BE2C (cell line): Measurements from ENCODE around the gene CENPH. TPM values are rescaled to one million over a fixed set of nuclear protein-coding genes. Genes with fewer than 3 reads are reported as not detected.
A peak's percentile ranks its signal among the peaks of the same experiment; 100 is the strongest.
"Not testable (repeated sequence)": the region's sequence is repeated elsewhere in the genome, so short reads cannot be mapped to it uniquely, and the experiment has no call there.

Experiments
- DNase-seq: peaks from one replicate; pipeline ENCODE4 v3.0.0-alpha.2; 2020
- H3K27me3 ChIP-seq: fragments of 250-450 bp; sonication (Bioruptor Pico); 2 replicates; pipeline ENCODE4 v1.5.1; 2020; ENCODE audit warnings: mild to moderate bottlenecking
- H3K36me3 ChIP-seq: fragments of 250-450 bp; sonication (Bioruptor Pico); 2 replicates; pipeline ENCODE4 v1.5.1; 2020; ENCODE audit warnings: mild to moderate bottlenecking
- H3K4me1 ChIP-seq: fragments of 250-450 bp; sonication (Bioruptor Pico); 2 replicates; pipeline ENCODE4 v1.5.1; 2020
- H3K4me3 ChIP-seq: 2 replicates; pipeline ENCODE4 v1.5.1; 2011; ENCODE audit warnings: low read depth, low read length
- H3K9me3 ChIP-seq: fragments of 250-450 bp; sonication (Bioruptor Pico); 2 replicates; pipeline ENCODE4 v1.5.1; 2020
- polyA plus RNA-seq: library from polyadenylated mRNA; unstranded; fragments of >200 nt; gene quantifications from one replicate; pipeline ENCODE4 v1.2.1, GENCODE V29; 2012; ENCODE audit warnings: low read depth, missing spikeins; ENCODE audit not compliant: insufficient read length, insufficient read depth
- TF ChIP-seq, protein P1 (sequence below): IDR thresholded peaks from 2 replicates; pipeline ENCODE4 v1.5.1; 2012; ENCODE audit warnings: mild to moderate bottlenecking, low read depth, low read length

CENPH gene
- polyA plus RNA-seq: 6.0 TPM

DNA sequence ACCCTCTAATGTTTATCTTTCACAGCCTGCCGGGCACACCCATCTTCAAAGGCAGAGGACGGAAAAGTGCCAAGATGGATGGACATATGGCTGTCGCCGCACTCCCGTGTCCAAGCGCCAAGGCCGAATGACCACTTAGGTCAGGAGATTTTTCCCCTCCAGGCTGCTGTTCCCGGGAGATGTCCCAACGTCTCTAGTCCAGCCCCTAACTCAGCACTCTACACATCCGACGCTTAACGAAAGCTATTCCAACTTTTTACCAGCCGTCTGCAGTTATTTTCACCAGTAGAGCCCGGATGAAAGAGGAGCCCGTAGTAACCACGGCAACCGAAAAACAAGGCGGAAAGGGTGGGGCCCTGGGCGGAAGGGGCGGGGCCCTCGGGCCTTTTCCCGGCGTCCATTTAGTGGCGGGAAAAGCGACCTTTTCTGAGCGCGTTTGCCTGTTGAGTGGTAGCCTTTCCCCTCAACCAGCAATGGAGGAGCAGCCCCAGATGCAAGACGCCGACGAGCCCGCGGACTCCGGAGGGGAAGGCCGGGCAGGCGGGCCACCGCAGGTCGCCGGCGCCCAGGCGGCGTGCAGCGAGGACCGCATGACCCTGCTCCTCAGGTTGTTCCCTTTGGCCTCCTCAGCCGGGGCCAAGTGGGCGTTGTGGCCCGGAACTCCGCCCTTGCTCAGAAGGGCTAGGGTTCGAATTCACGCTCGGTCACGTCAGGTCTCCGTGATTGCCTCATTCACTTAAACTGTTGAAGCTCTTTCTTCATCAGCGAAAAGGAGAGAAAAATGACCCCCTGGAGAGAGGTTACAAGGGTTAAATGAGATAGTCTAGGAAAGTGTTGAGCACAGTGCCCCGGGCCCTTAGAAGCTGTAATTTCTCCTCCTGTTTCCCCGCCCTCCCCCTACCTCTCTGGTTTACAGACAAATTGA lies at the start of gene CENPH:
Gene CENPH (plus strand): TSS at position 422 of the 925 bp plus-strand sequence. CDS start 52 bp downstream, at position 474.
- TF ChIP-seq, protein P1, sequence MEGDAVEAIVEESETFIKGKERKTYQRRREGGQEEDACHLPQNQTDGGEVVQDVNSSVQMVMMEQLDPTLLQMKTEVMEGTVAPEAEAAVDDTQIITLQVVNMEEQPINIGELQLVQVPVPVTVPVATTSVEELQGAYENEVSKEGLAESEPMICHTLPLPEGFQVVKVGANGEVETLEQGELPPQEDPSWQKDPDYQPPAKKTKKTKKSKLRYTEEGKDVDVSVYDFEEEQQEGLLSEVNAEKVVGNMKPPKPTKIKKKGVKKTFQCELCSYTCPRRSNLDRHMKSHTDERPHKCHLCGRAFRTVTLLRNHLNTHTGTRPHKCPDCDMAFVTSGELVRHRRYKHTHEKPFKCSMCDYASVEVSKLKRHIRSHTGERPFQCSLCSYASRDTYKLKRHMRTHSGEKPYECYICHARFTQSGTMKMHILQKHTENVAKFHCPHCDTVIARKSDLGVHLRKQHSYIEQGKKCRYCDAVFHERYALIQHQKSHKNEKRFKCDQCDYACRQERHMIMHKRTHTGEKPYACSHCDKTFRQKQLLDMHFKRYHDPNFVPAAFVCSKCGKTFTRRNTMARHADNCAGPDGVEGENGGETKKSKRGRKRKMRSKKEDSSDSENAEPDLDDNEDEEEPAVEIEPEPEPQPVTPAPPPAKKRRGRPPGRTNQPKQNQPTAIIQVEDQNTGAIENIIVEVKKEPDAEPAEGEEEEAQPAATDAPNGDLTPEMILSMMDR: no peak
- no peaks in the 10 kb centered on the region for H3K27me3 ChIP-seq
- peak within 1 kb of the TSS; percentile 85 for H3K4me3 ChIP-seq
- H3K36me3 ChIP-seq: peaks cover 12% of the 10 kb centered on the region
- H3K4me1 ChIP-seq: no peaks in the 10 kb centered on the region
- no peaks in the 10 kb centered on the region for H3K9me3 ChIP-seq
- peak; percentile 94 for DNase-seq

- not testable (repeated sequence) for DNase-seq, H3K4me3 ChIP-seq
These were observed 49.1 kb upstream of the CENPH start for GRCh38 chr5:69140239-69140638.

GRCh38 chr5:69140827-69141226 lies 48.6 kb upstream of the CENPH start:
- Histone ChIP-seq H3K27me3 (no peaks in the 10 kb centered on the region), H3K9me3 (no peaks in the 10 kb centered on the region), H3K4me3 (no peak overlapping the region), H3K36me3 (no peaks in the 10 kb centered on the region), H3K4me1 (no peaks in the 10 kb centered on the region)
- TF ChIP-seq, protein P1: no peak
- no peak for DNase-seq

More at GRCh38 chr5:69140239-69140638, 49.1 kb upstream of the CENPH start:
- not testable (repeated sequence) for H3K4me1 ChIP-seq, H3K27me3 ChIP-seq, H3K36me3 ChIP-seq, H3K9me3 ChIP-seq

DNA sequence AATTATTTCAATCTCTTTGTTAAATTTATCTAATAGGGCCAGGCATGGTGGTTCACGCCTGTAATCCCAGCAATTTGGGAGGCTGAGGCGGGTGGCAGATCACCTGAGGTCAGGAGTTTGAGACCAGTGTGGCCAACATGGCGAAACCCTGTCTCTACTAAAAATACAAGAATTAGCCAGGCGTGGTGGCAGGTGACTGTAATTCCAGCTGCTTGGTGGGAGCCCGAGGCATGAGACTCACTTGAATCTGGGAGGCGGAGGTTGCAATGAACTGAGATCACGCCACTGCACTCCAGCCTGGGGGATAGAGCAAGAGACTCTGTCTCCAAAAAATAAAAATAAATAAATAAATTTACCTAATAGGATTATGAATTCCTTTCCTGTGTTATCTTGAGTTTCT lies 40.8 kb upstream of the CENPH start:
- H3K27me3 ChIP-seq, H3K4me3 ChIP-seq, H3K36me3 ChIP-seq, H3K9me3 ChIP-seq, H3K4me1 ChIP-seq, DNase-seq: not testable (repeated sequence)

- H3K4me1 ChIP-seq: no peaks in the 10 kb centered on the region
- H3K4me3 ChIP-seq: no peak overlapping the region
- no peaks in the 10 kb centered on the region for H3K9me3 ChIP-seq
- H3K27me3 ChIP-seq: no peaks in the 10 kb centered on the region
- TF ChIP-seq, protein P1: no peak
- DNase-seq: no peak
- H3K36me3 ChIP-seq: no peaks in the 10 kb centered on the region
These were observed 40.3 kb upstream of the CENPH start for GRCh38 chr5:69148981-69149675.

DNA sequence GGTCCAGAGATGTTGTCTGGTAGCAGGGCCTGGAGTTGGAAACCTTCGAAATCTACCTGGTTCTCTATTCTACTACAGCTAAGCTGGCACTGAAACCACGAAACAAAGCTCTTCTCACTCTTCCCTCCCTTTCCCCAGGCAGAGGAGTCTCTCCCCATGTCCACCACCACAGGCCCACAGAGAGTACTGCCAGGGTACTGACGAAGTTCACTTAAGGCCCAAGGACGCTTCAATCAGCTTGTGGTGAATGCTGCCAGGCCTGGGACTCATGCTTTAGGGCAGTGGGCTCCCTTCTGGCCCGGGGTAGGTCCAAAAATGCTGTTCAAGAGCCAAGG lies 39.7 kb upstream of the CENPH start:
- no peaks in the 10 kb centered on the region for H3K27me3 ChIP-seq
- no peaks in the 10 kb centered on the region for H3K9me3 ChIP-seq
- H3K4me1 ChIP-seq: no peaks in the 10 kb centered on the region
- H3K36me3 ChIP-seq: no peaks in the 10 kb centered on the region
- TF ChIP-seq, protein P1: no peak
- no peak for DNase-seq
- no peak overlapping the region for H3K4me3 ChIP-seq

DNA sequence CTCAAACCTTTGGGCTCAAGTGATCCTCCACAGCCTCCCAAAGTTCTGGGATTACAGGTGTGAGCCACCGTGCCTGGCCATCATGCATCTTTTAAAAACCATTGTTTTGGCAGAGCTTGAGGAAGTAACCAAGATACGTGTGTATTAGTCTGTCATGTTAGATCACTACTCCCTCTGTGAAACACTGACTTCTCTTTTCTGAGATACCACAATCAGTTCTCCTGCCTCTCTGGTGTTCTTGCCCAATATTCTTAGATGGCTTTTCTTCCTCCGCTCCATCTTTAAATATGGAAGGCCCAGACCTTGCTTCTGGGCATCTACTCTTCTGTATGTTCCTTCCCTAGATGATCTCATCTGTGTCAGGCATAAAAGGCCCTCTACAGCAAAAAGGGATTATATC lies 36.7 kb upstream of the CENPH start:
- TF ChIP-seq, protein P1: no peak
- H3K4me3 ChIP-seq: no peak overlapping the region
- H3K4me1 ChIP-seq: no peaks in the 10 kb centered on the region
- no peaks in the 10 kb centered on the region for H3K36me3 ChIP-seq
- H3K9me3 ChIP-seq: no peaks in the 10 kb centered on the region
- no peak for DNase-seq
- H3K27me3 ChIP-seq: no peaks in the 10 kb centered on the region
